GM12891 (cell line): ENCODE measurements around the gene RNF157.

Source experiments
- DNase-seq: peaks from one replicate; pipeline ENCODE4 v3.0.0; 2011; ENCODE audit warnings: low spot score; ENCODE audit not compliant: insufficient read length
- FAIRE-seq: peaks from 2 replicates; lab custom pipeline; 2011; peaks lifted over from hg19 to GRCh38; lab: Jason Lieb, UNC
- PAX5 ChIP-seq: IDR thresholded peaks from 2 replicates; pipeline ENCODE4 v1.6.1; 2011; ENCODE audit warnings: low read length, moderate library complexity, mild to moderate bottlenecking; ENCODE audit not compliant: insufficient read depth, severe bottlenecking
- POLR2A ChIP-seq: IDR thresholded peaks from 2 replicates; pipeline ENCODE4 v1.6.1; 2011; ENCODE audit warnings: low read depth, low read length, control low read depth
- POLR2AphosphoS5 ChIP-seq: IDR thresholded peaks from 2 replicates; pipeline ENCODE4 v1.6.1; 2011; ENCODE audit warnings: low read depth, low read length, control low read depth
- POU2F2 ChIP-seq: IDR thresholded peaks from 2 replicates; pipeline ENCODE4 v1.6.1; 2011; ENCODE audit warnings: low read depth, mild to moderate bottlenecking, control low read depth, low read length, moderate library complexity
- SPI1 ChIP-seq: IDR thresholded peaks from 2 replicates; pipeline ENCODE4 v1.6.1; 2011; ENCODE audit warnings: low read depth, low read length, control low read depth
- TAF1 ChIP-seq: IDR thresholded peaks from 2 replicates; pipeline ENCODE4 v1.6.1; 2011; ENCODE audit warnings: low read depth, low read length, control low read depth

RNF157 gene

GRCh38 chr17:76276069-76276431 is 35.8 kb upstream of the RNF157 start:
- no peak for FAIRE-seq
- no peak for DNase-seq
- TF ChIP-seq POU2F2 (no peak), TAF1 (no peak), POLR2AphosphoS5 (no peak), SPI1 (no peak)

GRCh38 chr17:76275382-76276068 is 35.2 kb upstream of the RNF157 start:
- DNase-seq, result no peak
- no peak for FAIRE-seq

GRCh38 chr17:76274112-76274956 is 34.0 kb upstream of the RNF157 start:
- DNase-seq (no peak), FAIRE-seq (peak; percentile 52)
- TF ChIP-seq POLR2AphosphoS5 (no peak), POU2F2 (no peak), SPI1 (no peak), PAX5 (no peak), POLR2A (no peak), TAF1 (no peak)

More at GRCh38 chr17:76275382-76276068, 35.2 kb upstream of the RNF157 start:
- TF ChIP-seq POLR2A (no peak), SPI1 (peak; percentile 38; the same call in 1 of the 2 replicates), PAX5 (no peak)

- FAIRE-seq (peak; percentile 60), DNase-seq (no peak)
- TF ChIP-seq POLR2AphosphoS5, result no peak
- TF ChIP-seq PAX5, result no peak
- TF ChIP-seq POU2F2, result no peak
- TF ChIP-seq POLR2A, result no peak
- TF ChIP-seq SPI1, result no peak
These were observed 33.3 kb upstream of the RNF157 start for GRCh38 chr17:76273445-76274111.

GRCh38 chr17:76272541-76273444 is 32.5 kb upstream of the RNF157 start:
- TF ChIP-seq POU2F2, result no peak
- TF ChIP-seq SPI1, result peak; percentile 87
- DNase-seq (peak; percentile 55), FAIRE-seq (peak; percentile 82)

- peak; percentile 83 for DNase-seq
- TF ChIP-seq POU2F2, result peak; percentile 83; the same call in 1 of the 2 replicates
- peak; percentile 84; the same call in 1 of the 2 replicates for TF ChIP-seq TAF1
- TF ChIP-seq PAX5, result peak; percentile 100
- TF ChIP-seq POLR2AphosphoS5, result peak; percentile 95
- TF ChIP-seq POLR2A, result peak; percentile 92
- peak; percentile 46 for TF ChIP-seq SPI1
- FAIRE-seq, result peak; percentile 96
These were observed 31.6 kb upstream of the RNF157 start for GRCh38 chr17:76271669-76272540.

- no peak for TF ChIP-seq PAX5
- TF ChIP-seq POLR2AphosphoS5, result peak; percentile 97
- peak; percentile 82 for TF ChIP-seq POU2F2
- TF ChIP-seq POLR2A, result peak; percentile 84; the same call in 1 of the 2 replicates
- no peak for TF ChIP-seq SPI1
- peak; percentile 48; the same call in 1 of the 2 replicates for TF ChIP-seq TAF1
- FAIRE-seq (peak; percentile 63), DNase-seq (no peak)
These were observed 30.7 kb upstream of the RNF157 start for GRCh38 chr17:76270770-76271668.
